Bronchial epithelial cell (primary cell): Measurements from ENCODE around the gene NLRP7. TPM values are rescaled to one million over a fixed set of nuclear protein-coding genes. Genes with fewer than 3 reads are reported as not detected.
"Not testable (repeated sequence)": the region's sequence is repeated elsewhere in the genome, so short reads cannot be mapped to it uniquely, and the experiment has no call there.

Experiments used
- DNase-seq: peaks from one replicate; pipeline ENCODE4 v3.0.0-alpha.2; 2010; ENCODE audit warnings: low read depth
- FAIRE-seq: peaks from 2 replicates; lab custom pipeline; 2011; peaks lifted over from hg19 to GRCh38; lab: Jason Lieb, UNC
- H3K27me3 ChIP-seq: 2 replicates; pipeline ENCODE4 v1.5.1; 2011; ENCODE audit warnings: low read length; ENCODE audit not compliant: control insufficient read depth, insufficient read depth
- H3K36me3 ChIP-seq: 2 replicates; pipeline ENCODE4 v1.5.1; 2011; ENCODE audit warnings: low read length; ENCODE audit not compliant: control insufficient read depth, insufficient read depth
- H3K4me3 ChIP-seq: 2 replicates; pipeline ENCODE4 v1.5.1; 2011; ENCODE audit warnings: mild to moderate bottlenecking, low read depth, low read length, control low read depth
- CTCF ChIP-seq: IDR thresholded peaks from 2 replicates; pipeline ENCODE4 v1.5.1; 2011; ENCODE audit warnings: mild to moderate bottlenecking, moderate library complexity, low read length, control low read depth, inconsistent platforms; ENCODE audit not compliant: insufficient read depth, severe bottlenecking
- total RNA-seq: library from RNA; depleted of rRNA; stranded (reverse); fragments of >200 nt; gene quantifications from 2 replicates; pipeline ENCODE4 v1.2.1, GENCODE V29; 2014

The NLRP7 gene
- total RNA-seq, 1 donor from 2014 or later = not detected

DNA sequence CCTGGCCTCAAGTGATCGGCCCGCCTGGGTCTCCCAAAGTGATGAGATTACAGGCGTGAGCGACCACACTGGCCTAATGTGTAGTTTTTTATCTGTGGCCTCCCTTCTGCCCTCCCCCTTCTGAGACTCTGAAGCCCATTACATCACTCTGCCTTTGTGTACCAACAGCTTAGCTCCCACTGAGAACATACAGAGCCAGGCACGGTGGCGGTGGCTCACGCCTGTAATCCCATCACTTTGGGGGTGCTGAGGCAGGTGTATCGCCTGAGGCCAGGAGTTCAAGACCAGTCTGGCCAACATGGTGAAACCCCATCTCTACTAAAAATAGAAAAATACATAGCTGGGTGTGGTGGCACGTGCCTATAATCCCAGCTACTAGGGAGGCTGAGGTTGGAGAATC lies 28.8 kb downstream of the NLRP7 start:
- Histone ChIP-seq H3K36me3 (no peaks in the 10 kb centered on the region), H3K27me3 (no peaks in the 10 kb centered on the region), H3K4me3 (no peak overlapping the region)
- no peak for TF ChIP-seq CTCF
- no peak for DNase-seq
- FAIRE-seq = no peak

GRCh38 chr19:54916822-54917221 lies 30.5 kb downstream of the NLRP7 start:
- no peak for TF ChIP-seq CTCF
- H3K4me3 ChIP-seq = no peak overlapping the region
- H3K36me3 ChIP-seq = no peaks in the 10 kb centered on the region
- FAIRE-seq (no peak), DNase-seq (no peak)
- H3K27me3 ChIP-seq = no peaks in the 10 kb centered on the region

DNA sequence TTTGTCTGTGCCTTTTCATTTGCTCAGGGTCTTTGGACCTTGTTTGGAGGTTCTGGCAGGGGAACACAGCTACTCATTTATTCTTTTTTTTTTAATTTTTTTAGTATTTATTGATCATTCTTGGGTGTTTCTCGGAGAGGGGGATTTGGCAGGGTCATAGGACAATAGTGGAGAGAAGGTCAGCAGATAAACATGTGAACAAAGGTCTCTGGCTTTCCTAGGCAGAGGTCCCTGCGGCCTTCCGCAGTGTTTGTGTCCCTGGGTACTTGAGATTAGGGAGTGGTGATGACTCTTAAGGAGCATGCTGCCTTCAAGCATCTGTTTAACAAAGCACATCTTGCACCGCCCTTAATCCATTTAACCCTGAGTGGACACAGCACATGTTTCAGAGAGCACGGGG lies 39.4 kb downstream of the NLRP7 start:
- DNase-seq, H3K27me3 ChIP-seq, H3K36me3 ChIP-seq, H3K4me3 ChIP-seq, FAIRE-seq: not testable (repeated sequence)

DNA sequence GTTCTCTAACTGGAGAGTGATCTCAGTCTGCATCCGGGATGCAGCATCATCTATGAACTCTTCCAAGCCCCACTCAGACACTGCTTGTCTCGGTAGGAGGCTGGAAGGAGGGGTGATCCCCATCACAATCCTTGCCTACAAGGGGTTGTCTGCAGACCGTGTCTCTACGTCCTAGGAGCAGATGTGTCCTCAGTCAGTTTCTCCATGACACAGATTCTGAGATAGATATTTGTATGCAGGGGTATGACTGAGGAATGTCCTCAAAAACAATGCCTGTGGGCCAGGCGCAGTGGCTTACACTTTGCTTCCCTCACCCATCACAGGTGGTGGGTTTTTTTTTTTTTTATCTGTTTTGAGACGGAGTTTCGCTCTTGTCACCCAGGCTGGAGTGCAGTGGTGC lies 40.5 kb downstream of the NLRP7 start:
- no peaks in the 10 kb centered on the region for H3K36me3 ChIP-seq
- DNase-seq (no peak), FAIRE-seq (no peak)
- no peaks in the 10 kb centered on the region for H3K27me3 ChIP-seq
- TF ChIP-seq CTCF = no peak
- H3K4me3 ChIP-seq = no peak overlapping the region

GRCh38 chr19:54905803-54906511 lies 41.4 kb downstream of the NLRP7 start, which contains the start of gene NCR1:
Gene NCR1, plus strand, starts transcription at chr19:54906148. Its CDS starts 40 bp downstream, at chr19:54906188.
- Histone ChIP-seq H3K4me3 (no peak within 1 kb of the TSS), H3K27me3 (no peaks in the 10 kb centered on the region), H3K36me3 (no peaks in the 10 kb centered on the region)
- DNase-seq (no peak), FAIRE-seq (no peak)
- TF ChIP-seq CTCF = no peak

DNA sequence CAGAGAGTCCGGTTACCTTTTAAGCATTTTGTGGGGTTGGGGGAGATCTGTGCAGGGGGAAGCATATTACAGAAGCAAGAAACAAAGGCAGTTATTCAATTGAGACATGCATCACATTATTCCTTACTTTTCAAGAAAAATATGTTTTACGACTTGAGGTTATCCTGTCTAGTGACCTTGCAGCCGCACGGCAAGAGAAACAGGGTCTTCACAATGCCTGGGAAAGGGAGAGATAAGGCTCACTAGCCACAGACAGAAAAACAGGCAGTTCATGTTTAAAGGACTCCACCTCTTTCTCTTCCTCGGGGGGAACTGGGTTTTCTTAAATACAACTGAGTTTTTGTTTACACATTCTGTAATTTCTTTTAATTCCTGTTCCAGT lies 41.9 kb downstream of the NLRP7 start:
- FAIRE-seq (no peak), DNase-seq (no peak)
- no peak overlapping the region for H3K4me3 ChIP-seq
- no peak for TF ChIP-seq CTCF
- H3K27me3 ChIP-seq = no peaks in the 10 kb centered on the region
- no peaks in the 10 kb centered on the region for H3K36me3 ChIP-seq

DNA sequence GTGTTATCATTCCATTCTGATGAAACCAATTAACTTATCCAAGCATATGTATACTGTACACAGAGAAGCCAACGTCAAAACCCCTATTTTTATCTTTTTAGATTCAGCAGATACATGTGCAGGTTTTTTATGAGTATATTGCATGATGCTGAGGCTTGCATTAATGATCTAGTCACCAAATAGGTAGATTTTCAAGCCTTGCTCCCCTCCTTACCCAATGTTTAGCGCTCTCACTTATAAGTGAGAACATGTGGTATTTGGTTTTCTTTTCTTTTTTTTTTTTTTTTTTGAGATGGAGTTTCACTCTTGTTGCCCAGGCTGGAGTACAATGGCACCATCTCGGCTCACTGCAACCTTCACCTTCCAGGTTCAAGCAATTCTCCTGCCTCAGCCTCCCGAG lies 43.1 kb downstream of the NLRP7 start:
- not testable (repeated sequence) for H3K36me3 ChIP-seq, DNase-seq, FAIRE-seq

More for the DNA sequence above, 43.1 kb downstream of the NLRP7 start:
- not testable (repeated sequence) for H3K4me3 ChIP-seq, H3K27me3 ChIP-seq
